Liver (tissue), 9 donors: ENCODE results near the gene ITCH. TPM values are rescaled to one million over a fixed set of nuclear protein-coding genes. Genes with fewer than 3 reads are reported as not detected.

Experiments
- DNase-seq: peaks from one replicate; pipeline ENCODE4 v3.0.0-alpha.2; 2017; ENCODE audit warnings: low spot score
- H3K27ac ChIP-seq, 2 donors: one replicate each; pipeline ENCODE4 v1.7.0; 2013; ENCODE audit warnings: inconsistent platforms in 2 of 2, low read length in 2 of 2, control low read depth in 1 of 2, low read depth in 1 of 2, mild to moderate bottlenecking in 1 of 2
- H3K27me3 ChIP-seq, 4 donors: one replicate each; pipeline versions ENCODE4 v1.6.1 to v1.7.0; 2013; ENCODE audit warnings: low read length in 3 of 4, inconsistent platforms in 1 of 4, mild to moderate bottlenecking in 1 of 4, moderate library complexity in 1 of 4; ENCODE audit not compliant: control insufficient read depth in 4 of 4, insufficient read depth in 4 of 4
- H3K36me3 ChIP-seq, 4 donors: one replicate each; pipeline versions ENCODE4 v1.6.1 to v1.7.0; 2013; ENCODE audit warnings: low read length in 3 of 4, mild to moderate bottlenecking in 3 of 4, low read depth in 1 of 4, moderate library complexity in 1 of 4; ENCODE audit not compliant: control insufficient read depth in 4 of 4, insufficient read depth in 3 of 4
- H3K4me1 ChIP-seq, 4 donors: one replicate each; pipeline versions ENCODE4 v1.6.1 to v1.7.0; 2013; ENCODE audit warnings: low read length in 3 of 4, mild to moderate bottlenecking in 3 of 4, moderate library complexity in 1 of 4; ENCODE audit not compliant: control insufficient read depth in 4 of 4, insufficient read depth in 4 of 4
- H3K4me3 ChIP-seq, 3 donors: one replicate each; pipeline versions ENCODE4 v1.6.1 to v1.7.0; 2013; ENCODE audit warnings: low read length in 3 of 3, control low read depth in 1 of 3, low read depth in 1 of 3, mild to moderate bottlenecking in 1 of 3
- H3K9ac ChIP-seq, 2 donors: one replicate each; pipeline ENCODE4 v1.7.0; 2013; ENCODE audit warnings: low read length in 2 of 2, mild to moderate bottlenecking in 2 of 2, moderate library complexity in 2 of 2, control low read depth in 1 of 2, low read depth in 1 of 2
- H3K9me3 ChIP-seq, 4 donors: one replicate each; pipeline versions ENCODE4 v1.6.1 to v1.7.0; 2013; ENCODE audit warnings: low read length in 3 of 4; ENCODE audit not compliant: control insufficient read depth in 4 of 4
- ATF3 ChIP-seq: IDR thresholded peaks from 2 replicates; pipeline ENCODE4 v1.6.1; 2016; ENCODE audit warnings: antibody characterized with exemption
- CTCF ChIP-seq: fragments of 150-350 bp; IDR thresholded peaks from 2 replicates; pipeline ENCODE4 v1.5.1; 2017; ENCODE audit warnings: improper control_type of control experiment, low read depth, low read length; ENCODE audit not compliant: missing input control
- FOXA1 ChIP-seq: IDR thresholded peaks from 2 replicates; pipeline ENCODE4 v1.6.1; 2016; ENCODE audit warnings: antibody characterized with exemption
- FOXA2 ChIP-seq: IDR thresholded peaks from 2 replicates; pipeline ENCODE4 v1.6.1; 2016; ENCODE audit warnings: antibody characterized with exemption
- GABPA ChIP-seq, 2 donors: IDR thresholded peaks in 1 of 2; conservative IDR thresholded peaks in 1 of 2; 2 replicates each; pipeline ENCODE4 v1.6.1; 2016; ENCODE audit warnings: antibody characterized with exemption in 2 of 2, mild to moderate bottlenecking in 1 of 2, moderate library complexity in 1 of 2
- HNF4A ChIP-seq, 2 donors: conservative IDR thresholded peaks; 2 replicates each; pipeline ENCODE4 v1.6.1; 2016; ENCODE audit warnings: antibody characterized with exemption in 2 of 2, mild to moderate bottlenecking in 2 of 2
- HNF4G ChIP-seq: IDR thresholded peaks from 2 replicates; pipeline ENCODE4 v1.6.1; 2016; ENCODE audit warnings: antibody characterized with exemption
- JUND ChIP-seq, 2 donors: IDR thresholded peaks; 2 replicates each; pipeline ENCODE4 v1.6.1; 2016; ENCODE audit warnings: antibody characterized with exemption in 2 of 2
- MAX ChIP-seq: IDR thresholded peaks from 2 replicates; pipeline ENCODE4 v1.6.1; 2016; ENCODE audit warnings: antibody characterized with exemption
- NR2F2 ChIP-seq: IDR thresholded peaks from 2 replicates; pipeline ENCODE4 v1.6.1; 2016; ENCODE audit warnings: antibody characterized with exemption
- REST ChIP-seq: IDR thresholded peaks from 2 replicates; pipeline ENCODE4 v1.6.1; 2016; ENCODE audit warnings: antibody characterized with exemption, mild to moderate bottlenecking
- SP1 ChIP-seq: IDR thresholded peaks from 2 replicates; pipeline ENCODE4 v1.6.1; 2018; ENCODE audit warnings: antibody characterized with exemption, mild to moderate bottlenecking
- TAF1 ChIP-seq: conservative IDR thresholded peaks from 2 replicates; pipeline ENCODE4 v1.6.1; 2016; ENCODE audit warnings: antibody characterized with exemption, mild to moderate bottlenecking
- YY1 ChIP-seq: IDR thresholded peaks from 2 replicates; pipeline ENCODE4 v1.6.1; 2016; ENCODE audit warnings: antibody characterized with exemption, mild to moderate bottlenecking
- ZBTB33 ChIP-seq: IDR thresholded peaks from 2 replicates; pipeline ENCODE4 v1.6.1; 2016; ENCODE audit warnings: antibody characterized with exemption
- WGBS: extraction: QIAGEN DNeasy Blood & Tissue Kit; methylation state at CpG from one replicate; pipeline ENCODE4 v1.1.7; 2013; 5-methylcytosine and 5-hydroxymethylcytosine counted together
- polyA plus RNA-seq, 2 donors: library from polyadenylated mRNA; stranded (reverse) in 1 of 2; unstranded in 1 of 2; fragments of 200-250 nt in 1 of 2; fragments of >200 nt in 1 of 2; fragmentation: Nextera tagmentation in 1 of 2; extraction: Ambion mirVana in 1 of 2; gene quantifications; one replicate each; pipeline versions ENCODE4 v1.2.1 to v1.2.3, GENCODE V29; 2013 to 2015
- total RNA-seq, 2 donors: library from RNA; depleted of rRNA; stranded (reverse); fragments of >200 nt; gene quantifications; one replicate each; pipeline ENCODE4 v1.2.3, GENCODE V29; 2014
- donor health status: healthy.
- donor health status: healthy.
- donor health status: healthy.
- donor health status: healthy.
- donor health status: healthy.

ITCH gene
- total and polyA plus RNA-seq, 4 donors, result 14.3 to 85.3 (median 25.8) TPM

GRCh38 chr20:34448517-34448916 lies 85.4 kb downstream of the ITCH start:
- no peak overlapping the region for H3K9ac ChIP-seq
- TF ChIP-seq TAF1 (no peak), GABPA (IDR thresholded peaks at IDR 0.05 in 1 of 2, conservative IDR thresholded peaks at IDR 0.05 in 1 of 2) (no peak), NR2F2 (no peak), JUND (IDR thresholded peaks at IDR 0.05) (no peak), ZBTB33 (no peak), ATF3 (no peak), SP1 (no peak), HNF4A (conservative IDR thresholded peaks at IDR 0.05) (no peak), REST (no peak), YY1 (no peak), CTCF (no peak), FOXA2 (no peak), FOXA1 (no peak)
- WGBS, result 48% methylated on average over 1 of the region's 1 CpG
- no peaks in the 10 kb centered on the region for H3K27me3 ChIP-seq
- peaks cover 9 to 67% (median 64%) of the 10 kb centered on the region in 4 donors for H3K36me3 ChIP-seq
- no peaks in the 10 kb centered on the region for H3K9me3 ChIP-seq
- DNase-seq, result no peak
- no peak overlapping the region for H3K27ac ChIP-seq
- H3K4me1 ChIP-seq, result no peaks in the 10 kb centered on the region
- H3K4me3 ChIP-seq, result no peak overlapping the region

GRCh38 chr20:34449674-34450592 lies 86.9 kb downstream of the ITCH start:
- Histone ChIP-seq H3K36me3 (peaks cover 7 to 63% (median 58%) of the 10 kb centered on the region in 4 donors), H3K4me1 (no peaks in the 10 kb centered on the region), H3K9ac (no peak overlapping the region), H3K27me3 (no peaks in the 10 kb centered on the region), H3K27ac (no peak overlapping the region), H3K4me3 (no peak overlapping the region), H3K9me3 (no peaks in the 10 kb centered on the region)
- WGBS, result 90% methylated on average over 4 of the region's 4 CpGs
- DNase-seq, result no peak
- no peak for TF ChIP-seq HNF4G
- TF ChIP-seq ZBTB33, result no peak
- TF ChIP-seq MAX, result no peak
- no peak for TF ChIP-seq FOXA1
- no peak for TF ChIP-seq REST
- TF ChIP-seq TAF1, result no peak
- no peak for TF ChIP-seq NR2F2
- no peak for TF ChIP-seq ATF3
